K562 (cell line): ENCODE data around the gene NEU3. TPM values are rescaled to one million over a fixed set of nuclear protein-coding genes. Genes with fewer than 3 reads are reported as not detected.

Experiments
- ARID4B ChIP-seq: sonication (generic); formaldehyde crosslinking; IDR thresholded peaks from 2 replicates; pipeline ENCODE4 v1.8.0; 2022; ENCODE audit warnings: mild to moderate bottlenecking, missing genetic modification reagents
- CBX8 ChIP-seq: fragments of 200-600 bp; sonication (generic); IDR thresholded peaks from 2 replicates; pipeline ENCODE4 v1.6.1; 2012; ENCODE audit warnings: borderline replicate concordance, mixed run types, low read depth, mild to moderate bottlenecking, moderate library complexity, mixed read lengths, low read length, control low read depth, inconsistent platforms; ENCODE audit not compliant: poor library complexity, severe bottlenecking; ENCODE audit errors: extremely low read depth
- CEBPZ ChIP-seq: fragments of 150-350 bp; IDR thresholded peaks from 2 replicates; pipeline ENCODE4 v1.6.1; 2014; ENCODE audit warnings: low read depth, mild to moderate bottlenecking, low read length, borderline replicate concordance
- CHD1 ChIP-seq: fragments of 200-600 bp; sonication (generic); IDR thresholded peaks from one replicate; pipeline ENCODE4 v1.6.1; 2012; ENCODE audit warnings: mild to moderate bottlenecking, moderate library complexity, low read length, inconsistent platforms
- DDX20 ChIP-seq: fragments of 450-650 bp; IDR thresholded peaks from 2 replicates; pipeline ENCODE4 v1.6.1; 2016; ENCODE audit warnings: missing genetic modification characterization, low read depth, mild to moderate bottlenecking, missing compliant biosample characterization, moderate library complexity
- GABPB1 ChIP-seq: sonication (generic); formaldehyde crosslinking; IDR thresholded peaks from 2 replicates; pipeline ENCODE4 v1.8.0; 2022; ENCODE audit warnings: mild to moderate bottlenecking, missing genetic modification reagents
- HMGN3 ChIP-seq: IDR thresholded peaks from 2 replicates; pipeline ENCODE4 v1.6.1; 2011; ENCODE audit warnings: borderline replicate concordance, low read depth, mild to moderate bottlenecking, mixed read lengths, low read length; ENCODE audit not compliant: insufficient read length; ENCODE audit errors: extremely low read depth
- PHB ChIP-seq: fragments of 250-450 bp; sonication (Bioruptor Pico); IDR thresholded peaks from 2 replicates; pipeline ENCODE4 v1.5.0; 2021
- PHTF2 ChIP-seq: fragments of 250-450 bp; sonication (Bioruptor Pico); IDR thresholded peaks from 2 replicates; pipeline ENCODE4 v1.5.0; 2021; ENCODE audit warnings: mild to moderate bottlenecking
- POLR3A ChIP-seq: IDR thresholded peaks from 2 replicates; pipeline ENCODE4 v1.6.1; 2011; ENCODE audit warnings: borderline replicate concordance, mild to moderate bottlenecking, moderate library complexity; ENCODE audit not compliant: insufficient read length, insufficient read depth; ENCODE audit errors: extremely low read depth
- SIN3A ChIP-seq, 2 experiments: fragments of 150-350 bp in 1 of 2; IDR thresholded peaks; 2 replicates each; pipeline ENCODE4 v1.6.1; 2011 to 2016; ENCODE audit warnings: borderline replicate concordance in 2 of 2, low read depth in 2 of 2, low read length in 2 of 2, mild to moderate bottlenecking in 2 of 2, moderate library complexity in 2 of 2; ENCODE audit not compliant: control insufficient read depth in 1 of 2
- TARDBP ChIP-seq: fragments of 450-650 bp; IDR thresholded peaks from 2 replicates; pipeline ENCODE4 v1.6.1; 2016
- TEAD1 ChIP-seq, 2 experiments: fragments of 450-650 bp in 1 of 2; sonication (generic) in 1 of 2; formaldehyde crosslinking; IDR thresholded peaks; 2 replicates each; pipeline versions ENCODE4 v1.4.0 to v1.8.0; 2020 to 2022; ENCODE audit warnings: mild to moderate bottlenecking in 2 of 2, missing genetic modification reagents in 1 of 2
- TEAD2 ChIP-seq: fragments of 450-650 bp; IDR thresholded peaks from 2 replicates; pipeline ENCODE4 v1.6.1; 2016; ENCODE audit warnings: missing genetic modification characterization, control low read depth, missing compliant biosample characterization
- TRIM25 ChIP-seq: fragments of 450-650 bp; IDR thresholded peaks from 2 replicates; pipeline ENCODE4 v1.7.0; 2016; ENCODE audit warnings: borderline replicate concordance
- ZNF232 ChIP-seq: sonication (generic); formaldehyde crosslinking; IDR thresholded peaks from 2 replicates; pipeline ENCODE4 v1.8.0; 2022; ENCODE audit warnings: mild to moderate bottlenecking, missing genetic modification reagents
- ZNF408 ChIP-seq: fragments of 250-450 bp; sonication (Bioruptor Pico); IDR thresholded peaks from 2 replicates; pipeline ENCODE4 v1.4.0; 2020; ENCODE audit warnings: low read depth, mild to moderate bottlenecking, moderate library complexity
- polyA plus RNA-seq, 8 experiments: library from polyadenylated mRNA; depleted of rRNA in 4 of 8; stranded (reverse) in 5 of 8; unstranded in 3 of 8; fragments of >200 nt; fragmentation: Nextera tagmentation in 2 of 8; fragmentation: Illumina TruSeq in 1 of 8; extraction: Ambion mirVana in 2 of 8; extraction: Trizol in 1 of 8; gene quantifications; 2 replicates each; pipeline versions ENCODE4 v1.2.1 to v1.2.3, GENCODE V29; 2011 to 2014; ENCODE audit warnings: inconsistent platforms in 1 of 8, missing spikeins in 1 of 8
- total RNA-seq, 7 experiments: library from RNA; depleted of rRNA in 6 of 7; stranded (reverse); fragments of >200 nt in 6 of 7; fragmentation: Illumina TruSeq in 2 of 7; extraction: Trizol in 2 of 7; gene quantifications; 2 replicates each; pipeline versions ENCODE4 v1.2.1 to v1.2.3, GENCODE V29; 2011 to 2021; ENCODE audit warnings: low replicate concordance in 1 of 7

NEU3 gene
- total and polyA plus RNA-seq, 9 of the 15 experiments (the other 6 are each of a cell fraction or from before 2014, with no cell fraction given): 6.2 to 41.3 (median 31.1) TPM

GRCh38 chr11:74988541-74989259 is at the start of gene NEU3 (continued):
- TF ChIP-seq POLR3A: no peak
- TF ChIP-seq TARDBP: no peak
- 0 out of 2 replicates have a peak, but pooled peaks have one; percentile 22 for TF ChIP-seq ARID4B (CRISPR knock-in tag)
- no peak for TF ChIP-seq TRIM25
- TF ChIP-seq ZNF232 (CRISPR knock-in tag): no peak
- no peak for TF ChIP-seq PHTF2 (CRISPR knock-in tag)
- no peak for TF ChIP-seq DDX20
- TF ChIP-seq GABPB1 (CRISPR knock-in tag): peak; percentile 84
- TF ChIP-seq HMGN3: peak; percentile 76
- no peak for TF ChIP-seq TEAD2 (tag)
- no peak for TF ChIP-seq ZNF408
- no peak for TF ChIP-seq CHD1
- no peak for TF ChIP-seq TEAD1 (CRISPR knock-in tag; IDR thresholded peaks at IDR 0.05)
- TF ChIP-seq CBX8: no peak
- TF ChIP-seq PHB (CRISPR knock-in tag): no peak
- TF ChIP-seq SIN3A (IDR thresholded peaks at IDR 0.05; ENCODE audit: borderline replicate concordance in 2 of 2, control insufficient read depth in 1 of 2, low read depth in 2 of 2, low read length in 2 of 2): no peak
- TF ChIP-seq CEBPZ: no peak
